HepG2 (cell line): ENCODE results near the gene GEMIN8. TPM values are rescaled to one million over a fixed set of nuclear protein-coding genes. Genes with fewer than 3 reads are reported as not detected.

Experiments used
- ATAC-seq: fragments of 200-7000 bp; cut with Tn5 transposase; 3 replicates; pipeline ENCODE4 v1.9.1; 2020; ENCODE audit warnings: mild to moderate bottlenecking, moderate library complexity
- BruUV-seq: library from RNA; stranded (reverse); fragments of 400-500 nt; replicated peaks from 2 replicates; lab custom pipeline; 2021; lab: Mats Ljungman, UMichigan
- CTCF ChIA-PET: fragments of 300-600 bp; formaldehyde crosslinking; extraction: SDS; loops from one replicate; lab custom pipeline; 2021; ENCODE audit warnings: low total read pairs, inconsistent platforms, low intra/inter-chr PET ratio; lab: Yijun Ruan, JAX
- POLR2A ChIA-PET: fragments of 350-600 bp; sonication (Branson Sonifier 250); formaldehyde crosslinking; loops from one replicate; lab custom pipeline; 2020; ENCODE audit warnings: antibody characterized with exemption, inconsistent platforms; lab: Yijun Ruan, JAX
- DNase-seq: peaks from one replicate; pipeline ENCODE4 v3.0.0-alpha.2; 2015; ENCODE audit warnings: low spot score
- FAIRE-seq: peaks from 3 replicates; lab custom pipeline; 2011; peaks lifted over from hg19 to GRCh38; lab: Jason Lieb, UNC
- H2AFZ ChIP-seq: one replicate; pipeline ENCODE4 v1.6.1; 2011; ENCODE audit warnings: low read length, inconsistent platforms
- H3K27ac ChIP-seq: fragments of 300-600 bp; 3 replicates; pipeline ENCODE4 v1.8.0; 2011; ENCODE audit warnings: mixed run types, mild to moderate bottlenecking, mixed read lengths, low read length, inconsistent platforms; ENCODE audit not compliant: insufficient read depth; ENCODE audit errors: extremely low read length
- H3K27me3 ChIP-seq, 2 experiments: fragments of 200-600 bp in 1 of 2; 2 replicates in 1 of 2; 3 replicates in 1 of 2; pipeline versions ENCODE4 v1.6.0 to v1.8.0; 2011; ENCODE audit warnings: low read length in 2 of 2, mild to moderate bottlenecking in 2 of 2, moderate library complexity in 2 of 2, inconsistent platforms in 1 of 2; ENCODE audit not compliant: insufficient read depth in 2 of 2, control insufficient read depth in 1 of 2
- H3K36me3 ChIP-seq, 2 experiments: fragments of 200-600 bp in 1 of 2; replicated peaks in 1 of 2; 2 replicates in 1 of 2; 3 replicates in 1 of 2; pipeline versions ENCODE4 v1.5.1 to v1.8.0; 2011; ENCODE audit warnings: low read length in 2 of 2, inconsistent platforms in 1 of 2; ENCODE audit not compliant: insufficient read depth in 2 of 2, control insufficient read depth in 1 of 2
- H3K4me1 ChIP-seq: 2 replicates; pipeline ENCODE4 v1.5.1; 2012; ENCODE audit warnings: low read length, inconsistent platforms; ENCODE audit not compliant: insufficient read depth
- H3K4me2 ChIP-seq: 2 replicates; pipeline ENCODE4 v1.6.0; 2011; ENCODE audit warnings: low read depth, low read length, inconsistent platforms
- H3K4me3 ChIP-seq, 3 experiments: fragments of 200-600 bp in 1 of 3; sonication (generic), shearing (Covaris generic) in 1 of 3; replicated peaks in 1 of 3; 2 replicates each; pipeline ENCODE4 v1.5.1; 2011 to 2016; ENCODE audit warnings: low read length in 3 of 3, inconsistent platforms in 2 of 3, low read depth in 2 of 3, mild to moderate bottlenecking in 2 of 3, control low read depth in 1 of 3, mixed read lengths in 1 of 3; ENCODE audit not compliant: insufficient read depth in 1 of 3
- H3K79me2 ChIP-seq: one replicate; pipeline ENCODE4 v1.6.1; 2011; ENCODE audit warnings: low read length, inconsistent platforms; ENCODE audit not compliant: insufficient read depth
- H3K9ac ChIP-seq: 2 replicates; pipeline ENCODE4 v1.6.0; 2011; ENCODE audit warnings: mild to moderate bottlenecking, low read depth, low read length, inconsistent platforms; ENCODE audit not compliant: insufficient read depth
- H3K9me3 ChIP-seq: 2 replicates; pipeline ENCODE4 v1.5.1; 2012; ENCODE audit warnings: mild to moderate bottlenecking, low read length
- H4K20me1 ChIP-seq: 2 replicates; pipeline ENCODE4 v1.6.0; 2011; ENCODE audit warnings: inconsistent platforms, mild to moderate bottlenecking, low read length, moderate library complexity; ENCODE audit not compliant: insufficient read depth
- MIER3 ChIP-seq: IDR thresholded peaks from 2 replicates; pipeline ENCODE4 v1.6.1; 2016; ENCODE audit warnings: missing compliant biosample characterization, borderline replicate concordance
- NFE2L1 ChIP-seq: sonication (generic); formaldehyde crosslinking; IDR thresholded peaks from 2 replicates; pipeline ENCODE4 v1.4.0; 2020; ENCODE audit warnings: missing genetic modification reagents, mild to moderate bottlenecking, borderline replicate concordance
- SNAPC4 ChIP-seq: sonication (generic); formaldehyde crosslinking; IDR thresholded peaks from 2 replicates; pipeline ENCODE4 v1.4.0; 2020; ENCODE audit warnings: mild to moderate bottlenecking, missing genetic modification reagents
- ZBTB37 ChIP-seq: sonication (generic); formaldehyde crosslinking; IDR thresholded peaks from 2 replicates; pipeline ENCODE4 v1.4.0; 2020; ENCODE audit warnings: mild to moderate bottlenecking, missing genetic modification reagents
- ZNF253 ChIP-seq: sonication (generic); formaldehyde crosslinking; IDR thresholded peaks from 2 replicates; pipeline ENCODE4 v1.8.0; 2022; ENCODE audit warnings: mild to moderate bottlenecking, missing genetic modification reagents, borderline replicate concordance
- ZNF337 ChIP-seq: sonication (generic); formaldehyde crosslinking; IDR thresholded peaks from 2 replicates; pipeline ENCODE4 v1.5.1; 2020; ENCODE audit warnings: missing genetic modification reagents, low read depth, mild to moderate bottlenecking, borderline replicate concordance
- ZNF7 ChIP-seq: IDR thresholded peaks from 2 replicates; pipeline ENCODE4 v1.6.1; 2016; ENCODE audit warnings: missing biosample characterization, missing genetic modification reagents
- WGBS: methylation state at CpG from one replicate; pipeline ENCODE4 v1.1.6; 2017; ENCODE audit warnings: low lambda C conversion rate; 5-methylcytosine and 5-hydroxymethylcytosine counted together
- in situ Hi-C: cut with HindIII; loops from 2 replicates; pipeline ENCODE4 v1.10.0; 2017; ENCODE audit warnings: low pct_unique_long_range_greater_than_20kb; ENCODE audit not compliant: extremely low pct_ligation_motif_present
- intact Hi-C: fragments of 100-400 bp; cut with micrococcal nuclease; formaldehyde crosslinking; loops from one replicate; pipeline ENCODE4 v1.10.0; 2022; ENCODE audit not compliant: unreplicated experiment
- polyA plus RNA-seq, 8 experiments: library from polyadenylated mRNA; depleted of rRNA in 3 of 8; stranded (reverse) in 7 of 8; unstranded in 1 of 8; fragments of >200 nt; fragmentation: Illumina TruSeq in 4 of 8; extraction: Trizol in 4 of 8; gene quantifications; 2 replicates each; pipeline versions ENCODE4 v1.2.1 to v1.2.3, GENCODE V29; 2011 to 2016; ENCODE audit warnings: low read depth in 4 of 8, missing spikeins in 1 of 8, mixed read lengths in 1 of 8; ENCODE audit not compliant: insufficient read depth in 1 of 8
- total RNA-seq, 5 experiments: library from RNA; depleted of rRNA; stranded (reverse); fragments of >200 nt; fragmentation: Illumina TruSeq; extraction: Trizol; gene quantifications; 2 replicates each; pipeline ENCODE4 v1.2.3, GENCODE V29; 2016; ENCODE audit warnings: low read depth in 1 of 5

GEMIN8 gene
- total and polyA plus RNA-seq, 2 of the 13 experiments (the other 11 are each of a cell fraction or from before 2014, with no cell fraction given), result 9.7 to 23.7 TPM

GRCh38 chrX:14050709-14051108 lies 21.0 kb upstream of the GEMIN8 start:
- Histone ChIP-seq H3K4me1 (no peaks in the 10 kb centered on the region), H3K27ac (no peak overlapping the region), H4K20me1 (no peaks in the 10 kb centered on the region), H2AFZ (no peak overlapping the region), H3K9me3 (no peaks in the 10 kb centered on the region)
- ATAC-seq (no peak), FAIRE-seq (no peak)
- WGBS, result 0% methylated on average over 1 of the region's 1 CpG
- no peak for TF ChIP-seq ZNF253 (CRISPR knock-in tag)
- no peak for TF ChIP-seq MIER3
- no peak for TF ChIP-seq NFE2L1 (CRISPR knock-in tag)
- TF ChIP-seq ZNF337 (CRISPR knock-in tag), result no peak
- no peak for TF ChIP-seq ZBTB37 (CRISPR knock-in tag)
- no peak for TF ChIP-seq ZNF7 (CRISPR knock-in tag)
- no peak for TF ChIP-seq SNAPC4 (CRISPR knock-in tag)
- TF ChIP-seq, all 625 proteins: peak for 0
- Histone ChIP-seq H3K27me3 (no peaks in the 10 kb centered on the region; a peak in 1 of 5 replicates), H3K9ac (no peak overlapping the region), H3K4me3 (no peak overlapping the region), H3K4me2 (no peak overlapping the region), H3K36me3 (no peaks in the 10 kb centered on the region), H3K79me2 (no peaks in the 10 kb centered on the region)
- POLR2A ChIA-PET, result no interaction called here
- in situ Hi-C loops, result no loop called here
- intact Hi-C loops, result no loop called here
- CTCF ChIA-PET, result no interaction called here
- no peak for DNase-seq
- BruUV-seq, result no TSS peak
